T-helper 9 cell (primary cell): ENCODE measurements around the gene QSOX2.
A peak's percentile ranks its signal among the peaks of the same experiment; 100 is the strongest.

ENCODE experiments used
- DNase-seq: peaks from one replicate; pipeline ENCODE4 v3.0.0-alpha.2; 2020

The QSOX2 gene

GRCh38 chr9:136235709-136236455 is 9.7 kb downstream of the QSOX2 start:
- no peak for DNase-seq

- no peak for DNase-seq
These were observed 10.4 kb downstream of the QSOX2 start for GRCh38 chr9:136235171-136235570.

GRCh38 chr9:136234597-136234996 is 11.0 kb downstream of the QSOX2 start:
- DNase-seq = no peak

GRCh38 chr9:136233868-136234267 is 11.7 kb downstream of the QSOX2 start:
- no peak for DNase-seq

GRCh38 chr9:136233411-136233810 is 12.2 kb downstream of the QSOX2 start:
- no peak for DNase-seq

- DNase-seq = no peak
These were observed 12.6 kb downstream of the QSOX2 start for GRCh38 chr9:136232969-136233368.

- no peak for DNase-seq
These were observed 13.9 kb downstream of the QSOX2 start for GRCh38 chr9:136231478-136232297.

GRCh38 chr9:136230773-136231172 is 14.8 kb downstream of the QSOX2 start:
- no peak for DNase-seq

GRCh38 chr9:136230365-136230764 is 15.2 kb downstream of the QSOX2 start:
- no peak for DNase-seq

- DNase-seq = no peak
These were observed 16.2 kb downstream of the QSOX2 start for GRCh38 chr9:136229096-136230065.

GRCh38 chr9:136228107-136228875 is 17.3 kb downstream of the QSOX2 start:
- DNase-seq = no peak

- DNase-seq = no peak
These were observed 18.8 kb downstream of the QSOX2 start for GRCh38 chr9:136226680-136227407.

- peak; percentile 62 for DNase-seq
These were observed 19.6 kb downstream of the QSOX2 start for GRCh38 chr9:136225748-136226679.

GRCh38 chr9:136225366-136225747 is 20.3 kb downstream of the QSOX2 start:
- peak; percentile 33 for DNase-seq

GRCh38 chr9:136223871-136224640 is 21.6 kb downstream of the QSOX2 start:
- DNase-seq = no peak

GRCh38 chr9:136222906-136223285 is 22.7 kb downstream of the QSOX2 start:
- DNase-seq = no peak

GRCh38 chr9:136222166-136222905 is 23.3 kb downstream of the QSOX2 start:
- DNase-seq = no peak

GRCh38 chr9:136220017-136220729 is 25.4 kb downstream of the QSOX2 start:
- peak; percentile 32 for DNase-seq
